UCSD-AML1 (cell line): ENCODE measurements around the gene TRIM16.
A peak's percentile ranks its signal among the peaks of the same experiment; 100 is the strongest.
"Not testable (repeated sequence)": the region's sequence is repeated elsewhere in the genome, so short reads cannot be mapped to it uniquely, and the experiment has no call there.

Experiments used
- DNase-seq: peaks from one replicate; lab custom pipeline; 2025; ENCODE audit not compliant: unreplicated experiment; lab: John Stamatoyannopoulos, UW

Gene TRIM16

GRCh38 chr17:15683824-15684478 is at the start of gene TRIM16:
Gene TRIM16, minus strand, starts transcription at chr17:15684311. Its CDS starts 32,702 bp downstream, at chr17:15651609.
- DNase-seq = peak; percentile 68

- DNase-seq = not testable (repeated sequence)
Measured at GRCh38 chr17:15733174-15733789, 49.2 kb upstream of the TRIM16 start.

- not testable (repeated sequence) for DNase-seq
Measured at GRCh38 chr17:15731900-15732299, 47.8 kb upstream of the TRIM16 start, which contains the start of gene TBC1D26. Gene TBC1D26, plus strand, starts transcription at chr17:15732283. Its CDS starts 3,066 bp downstream, at chr17:15735349.

GRCh38 chr17:15730535-15730934 is 46.4 kb upstream of the TRIM16 start:
- DNase-seq = not testable (repeated sequence)

- not testable (repeated sequence) for DNase-seq
Measured at GRCh38 chr17:15716601-15717563, 32.8 kb upstream of the TRIM16 start.

GRCh38 chr17:15708879-15709278 is 24.8 kb upstream of the TRIM16 start:
- not testable (repeated sequence) for DNase-seq

- DNase-seq = not testable (repeated sequence)
Measured at GRCh38 chr17:15704813-15705212, 20.7 kb upstream of the TRIM16 start.

GRCh38 chr17:15704239-15704638 is 20.1 kb upstream of the TRIM16 start:
- DNase-seq = not testable (repeated sequence)

- not testable (repeated sequence) for DNase-seq
Measured at GRCh38 chr17:15699937-15700336, 15.8 kb upstream of the TRIM16 start.

- DNase-seq = peak; percentile 94
Measured at GRCh38 chr17:15699413-15699924, 15.4 kb upstream of the TRIM16 start, which contains the start of gene ZNF286A. Gene ZNF286A, plus strand, starts transcription at chr17:15699752. Its CDS starts 578 bp downstream, at chr17:15700330.

GRCh38 chr17:15698967-15699366 is 14.9 kb upstream of the TRIM16 start:
- DNase-seq = not testable (repeated sequence)

GRCh38 chr17:15687494-15687893 is 3.4 kb upstream of the TRIM16 start:
- DNase-seq = not testable (repeated sequence)

GRCh38 chr17:15683135-15683534 is 976 bp downstream of the TRIM16 start:
- DNase-seq = not testable (repeated sequence)

GRCh38 chr17:15675991-15676390 is 8.1 kb downstream of the TRIM16 start:
- DNase-seq = not testable (repeated sequence)

- not testable (repeated sequence) for DNase-seq
Measured at GRCh38 chr17:15674640-15675039, 9.5 kb downstream of the TRIM16 start.

- not testable (repeated sequence) for DNase-seq
Measured at GRCh38 chr17:15669526-15669925, 14.6 kb downstream of the TRIM16 start.

- DNase-seq = no peak
Measured at GRCh38 chr17:15663691-15664090, 20.4 kb downstream of the TRIM16 start.

- no peak for DNase-seq
Measured at GRCh38 chr17:15663176-15663575, 20.9 kb downstream of the TRIM16 start.

GRCh38 chr17:15662681-15663080 is 21.4 kb downstream of the TRIM16 start:
- DNase-seq = no peak

- no peak for DNase-seq
Measured at GRCh38 chr17:15660077-15660476, 24.0 kb downstream of the TRIM16 start.

GRCh38 chr17:15659663-15660062 is 24.4 kb downstream of the TRIM16 start:
- no peak for DNase-seq
